ENCODE data around the gene CFAP53.

The CFAP53 gene

DNA sequence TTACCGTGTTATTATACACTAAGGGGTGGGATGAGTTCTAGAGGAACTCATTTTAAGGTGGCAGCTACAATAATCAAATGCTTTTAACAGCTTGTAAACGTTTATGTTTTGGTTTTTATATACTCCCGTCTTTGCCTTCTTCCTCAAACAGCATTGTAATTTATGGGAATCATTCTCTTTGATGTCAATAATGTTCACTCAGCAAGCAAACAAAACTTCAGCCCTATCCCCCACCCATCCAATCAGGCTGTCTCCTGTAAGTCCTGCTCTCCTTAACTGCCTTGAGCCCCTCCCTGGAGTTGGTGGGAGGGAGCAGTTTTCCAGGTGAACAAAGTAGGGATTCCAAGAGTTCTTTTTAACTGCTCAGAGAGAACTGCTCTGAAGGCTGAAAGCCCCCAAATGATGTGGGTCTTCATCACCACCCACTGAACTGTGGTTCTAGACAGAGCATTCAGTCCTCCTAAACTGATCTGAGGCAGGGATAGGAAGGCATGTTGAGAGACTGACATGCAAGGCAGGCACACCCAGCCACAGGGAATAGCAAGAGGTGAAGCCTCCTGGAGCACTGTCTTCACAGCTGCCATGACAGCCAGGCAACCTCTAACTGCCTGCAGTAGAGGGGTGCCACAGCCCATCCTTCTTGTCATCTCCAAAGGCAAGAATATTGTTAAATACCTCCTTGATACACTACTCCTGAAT lies 88.9 kb downstream of the CFAP53 start:
- no peak for DNase-seq
- intact Hi-C loops (cut with DNase I): no loop called here
